SU-DHL-6 (cell line): ENCODE results near the gene SPTBN5.

Experiments used
- H2AFZ ChIP-seq: fragments of 200-600 bp; sonication (generic); 2 replicates; pipeline ENCODE4 v1.6.1; 2014; ENCODE audit warnings: low read depth, mild to moderate bottlenecking, moderate library complexity, mixed read lengths, antibody characterized with exemption, low read length; ENCODE audit not compliant: severe bottlenecking
- H3F3A ChIP-seq: fragments of 200-600 bp; shearing (Covaris generic); 2 replicates; pipeline ENCODE4 v1.6.0; 2016; ENCODE audit warnings: antibody characterized with exemption, mild to moderate bottlenecking; ENCODE audit not compliant: insufficient read depth
- H3K27ac ChIP-seq: fragments of 200-600 bp; sonication (generic); 2 replicates; pipeline ENCODE4 v1.5.1; 2016; ENCODE audit warnings: low read depth, mild to moderate bottlenecking, low read length, moderate library complexity, mixed read lengths
- H3K27me3 ChIP-seq: fragments of 200-600 bp; sonication (generic), shearing (Covaris generic); 2 replicates; pipeline ENCODE4 v1.6.0; 2014; ENCODE audit warnings: mild to moderate bottlenecking, low read length
- H3K36me3 ChIP-seq: fragments of 200-600 bp; sonication (generic); 2 replicates; pipeline ENCODE4 v1.6.1; 2014; ENCODE audit warnings: mild to moderate bottlenecking, low read length, mixed read lengths
- H3K4me2 ChIP-seq: fragments of 300-600, 200-600 bp; shearing (Covaris generic), sonication (generic); 2 replicates; pipeline ENCODE4 v1.6.0; 2014; ENCODE audit warnings: low read length, low read depth, mild to moderate bottlenecking; ENCODE audit not compliant: poor library complexity, severe bottlenecking
- H3K4me3 ChIP-seq: fragments of 200-600 bp; sonication (generic); 2 replicates; pipeline ENCODE4 v1.5.1; 2014; ENCODE audit warnings: antibody characterized with exemption, low read length, mild to moderate bottlenecking, mixed read lengths; ENCODE audit not compliant: insufficient read depth, poor library complexity, severe bottlenecking
- H3K79me2 ChIP-seq: fragments of 200-600 bp; sonication (generic); 2 replicates; pipeline ENCODE4 v1.6.1; 2014; ENCODE audit warnings: mild to moderate bottlenecking, low read length, moderate library complexity; ENCODE audit not compliant: insufficient read depth
- H3K9ac ChIP-seq: fragments of 200-600 bp; sonication (generic); 2 replicates; pipeline ENCODE4 v1.7.0; 2014; ENCODE audit warnings: mild to moderate bottlenecking, low read length
- H3K9me2 ChIP-seq: fragments of 200-600 bp; sonication (generic); replicated peaks from 2 replicates; pipeline ENCODE4 v1.6.1; 2014; ENCODE audit warnings: low read length; ENCODE audit not compliant: insufficient read depth
- H3K9me3 ChIP-seq: fragments of 200-600 bp; sonication (generic); 2 replicates; pipeline ENCODE4 v1.6.1; 2014; ENCODE audit warnings: low read length, mixed read lengths; ENCODE audit not compliant: insufficient read depth
- H4K20me1 ChIP-seq: fragments of 200-600 bp; sonication (generic); 2 replicates; pipeline ENCODE4 v1.6.1; 2014; ENCODE audit warnings: low read depth, mild to moderate bottlenecking, antibody characterized with exemption, low read length, moderate library complexity, mixed read lengths
- CTCF ChIP-seq: fragments of 200-600 bp; sonication (generic); IDR thresholded peaks from one replicate; pipeline ENCODE4 v1.5.1; 2017; ENCODE audit warnings: antibody characterized with exemption, mild to moderate bottlenecking, low read length, moderate library complexity; ENCODE audit not compliant: insufficient read depth, poor library complexity, severe bottlenecking
- EZH2phosphoT487 ChIP-seq: fragments of 200-600 bp; sonication (generic), shearing (Covaris generic); conservative IDR thresholded peaks from 2 replicates; pipeline ENCODE4 v1.6.1; 2018; ENCODE audit warnings: mild to moderate bottlenecking, antibody characterized with exemption, low read length, moderate library complexity, mixed read lengths

Gene SPTBN5

GRCh38 chr15:41869770-41870688, 23.8 kb downstream of the SPTBN5 start:
- no peak overlapping the region for H3K4me2 ChIP-seq
- no peaks in the 10 kb centered on the region for H3K27me3 ChIP-seq
- H3K4me3 ChIP-seq, result no peak overlapping the region
- no peak for TF ChIP-seq EZH2phosphoT487
- H3K27ac ChIP-seq, result no peak overlapping the region
- no peak overlapping the region for H3K9ac ChIP-seq
- H3F3A ChIP-seq, result no peaks in the 10 kb centered on the region
- H3K9me3 ChIP-seq, result no peaks in the 10 kb centered on the region
- no peaks in the 10 kb centered on the region for H3K36me3 ChIP-seq
- no peak overlapping the region for H2AFZ ChIP-seq
- no peaks in the 10 kb centered on the region for H4K20me1 ChIP-seq
- H3K9me2 ChIP-seq, result no peaks in the 10 kb centered on the region
- H3K79me2 ChIP-seq, result no peaks in the 10 kb centered on the region

- Histone ChIP-seq H3K4me3 (no peak overlapping the region), H3K9ac (no peak overlapping the region), H3K79me2 (no peaks in the 10 kb centered on the region), H2AFZ (no peak overlapping the region), H3K36me3 (no peaks in the 10 kb centered on the region), H3K9me2 (no peaks in the 10 kb centered on the region), H3K4me2 (no peak overlapping the region), H3K27ac (no peak overlapping the region), H4K20me1 (no peaks in the 10 kb centered on the region), H3K27me3 (no peaks in the 10 kb centered on the region), H3K9me3 (no peaks in the 10 kb centered on the region), H3F3A (no peaks in the 10 kb centered on the region)
- TF ChIP-seq CTCF, result no peak
These were observed 25.5 kb downstream of the SPTBN5 start for GRCh38 chr15:41868321-41868720.

- Histone ChIP-seq H3K27ac (no peak overlapping the region), H3K36me3 (no peaks in the 10 kb centered on the region), H3F3A (no peaks in the 10 kb centered on the region), H3K9me2 (no peaks in the 10 kb centered on the region), H3K27me3 (no peaks in the 10 kb centered on the region), H4K20me1 (no peaks in the 10 kb centered on the region), H2AFZ (no peak overlapping the region), H3K4me3 (no peak overlapping the region), H3K9me3 (no peaks in the 10 kb centered on the region), H3K4me2 (no peak overlapping the region), H3K9ac (no peak overlapping the region), H3K79me2 (no peaks in the 10 kb centered on the region)
- TF ChIP-seq EZH2phosphoT487, result no peak
These were observed 26.8 kb downstream of the SPTBN5 start for GRCh38 chr15:41866872-41867579.

DNA sequence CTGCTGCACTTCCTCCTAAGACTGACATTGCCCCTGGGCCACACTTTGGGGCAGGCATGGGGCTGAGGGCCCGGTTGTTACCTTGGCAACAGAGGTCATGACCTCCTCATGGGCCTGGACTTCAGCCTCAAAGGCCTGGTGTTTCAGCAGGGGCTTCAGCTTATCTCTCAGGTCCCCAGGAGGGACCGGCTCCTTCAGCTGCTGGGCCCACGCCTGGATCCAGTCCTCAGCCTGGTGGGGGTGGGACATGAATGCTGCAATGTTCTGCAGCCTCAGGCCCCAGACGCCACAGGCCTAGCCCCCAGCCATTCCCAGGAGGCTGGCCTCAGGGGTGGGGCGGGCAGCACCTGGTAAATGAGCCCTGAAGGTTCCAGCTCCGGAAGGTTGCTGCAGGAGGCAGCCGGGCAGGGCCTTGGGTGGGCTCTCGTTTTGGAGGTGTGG, 27.6 kb downstream of the SPTBN5 start:
- Histone ChIP-seq H3F3A (no peaks in the 10 kb centered on the region), H4K20me1 (no peaks in the 10 kb centered on the region), H3K36me3 (no peaks in the 10 kb centered on the region), H3K4me2 (no peak overlapping the region), H3K9me3 (no peaks in the 10 kb centered on the region), H3K79me2 (no peaks in the 10 kb centered on the region), H2AFZ (no peak overlapping the region), H3K4me3 (no peak overlapping the region), H3K9ac (no peak overlapping the region), H3K27ac (no peak overlapping the region), H3K27me3 (no peaks in the 10 kb centered on the region), H3K9me2 (no peaks in the 10 kb centered on the region)
- TF ChIP-seq EZH2phosphoT487, result no peak
- no peak for TF ChIP-seq CTCF
